ENCODE data around the gene CNOT4. TPM values are rescaled to one million over a fixed set of nuclear protein-coding genes. Genes with fewer than 3 reads are reported as not detected.

The CNOT4 gene
- total RNA-seq, 3 donors from 2014 or later = 21.6 to 31.6 (median 22.2) TPM

DNA sequence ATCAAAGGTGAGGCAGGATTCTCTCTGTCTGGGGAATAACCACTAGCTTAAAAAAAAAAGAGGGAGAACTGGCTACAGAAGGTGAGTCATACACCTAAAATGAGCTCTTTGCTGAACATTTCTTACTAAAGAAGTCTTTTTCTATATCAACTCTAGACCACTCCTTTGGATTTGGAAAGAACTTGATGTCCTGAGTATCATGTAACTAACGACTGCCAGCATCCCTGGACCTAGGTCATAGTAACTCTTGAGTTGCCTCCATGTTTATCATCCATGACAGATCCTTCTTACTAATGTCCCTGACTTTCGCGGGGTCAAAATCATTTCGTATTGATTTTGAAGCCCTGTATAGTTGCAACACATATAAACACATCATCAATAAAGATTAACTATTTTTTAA, 89.1 kb downstream of the CNOT4 start:
- H3K27ac ChIP-seq = no peak overlapping the region
- no peak for TF ChIP-seq POLR2A (IDR thresholded peaks at IDR 0.05)
- TF ChIP-seq POLR2AphosphoS5 (IDR thresholded peaks at IDR 0.05) = no peak
- TF ChIP-seq, protein P1, sequence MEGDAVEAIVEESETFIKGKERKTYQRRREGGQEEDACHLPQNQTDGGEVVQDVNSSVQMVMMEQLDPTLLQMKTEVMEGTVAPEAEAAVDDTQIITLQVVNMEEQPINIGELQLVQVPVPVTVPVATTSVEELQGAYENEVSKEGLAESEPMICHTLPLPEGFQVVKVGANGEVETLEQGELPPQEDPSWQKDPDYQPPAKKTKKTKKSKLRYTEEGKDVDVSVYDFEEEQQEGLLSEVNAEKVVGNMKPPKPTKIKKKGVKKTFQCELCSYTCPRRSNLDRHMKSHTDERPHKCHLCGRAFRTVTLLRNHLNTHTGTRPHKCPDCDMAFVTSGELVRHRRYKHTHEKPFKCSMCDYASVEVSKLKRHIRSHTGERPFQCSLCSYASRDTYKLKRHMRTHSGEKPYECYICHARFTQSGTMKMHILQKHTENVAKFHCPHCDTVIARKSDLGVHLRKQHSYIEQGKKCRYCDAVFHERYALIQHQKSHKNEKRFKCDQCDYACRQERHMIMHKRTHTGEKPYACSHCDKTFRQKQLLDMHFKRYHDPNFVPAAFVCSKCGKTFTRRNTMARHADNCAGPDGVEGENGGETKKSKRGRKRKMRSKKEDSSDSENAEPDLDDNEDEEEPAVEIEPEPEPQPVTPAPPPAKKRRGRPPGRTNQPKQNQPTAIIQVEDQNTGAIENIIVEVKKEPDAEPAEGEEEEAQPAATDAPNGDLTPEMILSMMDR (IDR thresholded peaks at IDR 0.05) = no peak
- H3K27me3 ChIP-seq = no peaks in the 10 kb centered on the region
- no peak overlapping the region for H3K4me3 ChIP-seq
- no peak for DNase-seq (ENCODE audit: low spot score in 2 of 2)
- H3K4me1 ChIP-seq = no peaks in the 10 kb centered on the region
- H3K9me3 ChIP-seq = no peaks in the 10 kb centered on the region
- intact Hi-C loops (cut with DNase I; ENCODE audit: low total_unique reads) = no loop called here
- H3K36me3 ChIP-seq = no peaks in the 10 kb centered on the region

DNA sequence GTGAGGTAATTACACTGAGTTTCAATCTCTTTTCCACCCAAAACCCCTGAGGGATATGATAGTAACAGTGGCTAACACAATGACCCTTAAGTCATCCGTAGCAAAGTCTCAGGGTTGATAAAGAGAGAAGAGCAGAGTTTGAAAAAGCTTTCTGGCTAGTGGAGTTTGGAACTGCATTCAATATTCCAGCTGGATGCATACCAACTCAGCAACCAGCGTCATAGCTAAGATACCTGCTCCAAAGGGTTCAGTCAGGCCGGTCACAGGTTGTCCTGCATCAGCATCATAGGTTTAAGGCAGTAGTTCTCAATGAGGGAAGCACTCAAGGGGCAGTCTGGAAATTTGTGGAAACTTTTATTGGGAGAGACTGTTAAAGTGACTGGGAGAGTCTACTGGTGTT, 93.5 kb downstream of the CNOT4 start:
- H3K9me3 ChIP-seq = no peaks in the 10 kb centered on the region
- no peaks in the 10 kb centered on the region for H3K36me3 ChIP-seq
- no peaks in the 10 kb centered on the region for H3K4me1 ChIP-seq
- H3K27me3 ChIP-seq = no peaks in the 10 kb centered on the region
- no peak overlapping the region for H3K4me3 ChIP-seq
- H3K27ac ChIP-seq = no peak overlapping the region
- TF ChIP-seq, protein P1 (IDR thresholded peaks at IDR 0.05) = no peak
- no peak for TF ChIP-seq POLR2AphosphoS5 (IDR thresholded peaks at IDR 0.05)
- no peak for TF ChIP-seq POLR2A (IDR thresholded peaks at IDR 0.05)
- intact Hi-C loops (cut with DNase I; ENCODE audit: low total_unique reads) = no loop called here
- no peak for DNase-seq (ENCODE audit: low spot score in 2 of 2)

DNA sequence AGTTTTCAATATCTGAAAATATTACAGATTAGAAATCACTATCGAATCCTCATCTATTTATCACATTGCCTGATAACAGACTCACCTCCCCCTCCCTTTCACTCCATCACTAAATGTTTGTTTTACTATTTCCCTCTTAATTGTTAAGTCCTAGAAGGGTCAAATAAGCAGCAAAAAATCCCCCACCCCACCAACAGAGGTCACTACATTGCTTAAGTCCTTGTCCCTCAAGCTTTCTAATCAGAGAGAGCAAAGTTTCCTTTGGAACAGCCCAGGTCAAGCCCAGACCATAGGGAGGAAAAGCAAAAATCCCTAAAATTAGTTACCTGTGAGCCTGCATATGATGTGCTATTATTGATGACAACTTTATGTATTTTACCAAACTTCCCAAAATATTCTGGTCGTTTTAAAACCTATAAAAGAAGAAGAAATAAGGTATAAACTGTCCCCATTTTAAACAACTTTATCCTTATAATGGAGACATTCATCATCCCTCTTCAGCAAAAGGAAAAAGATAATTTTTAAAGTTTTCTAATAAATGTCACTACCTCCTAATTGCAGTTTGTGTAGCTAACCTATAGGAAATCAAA, 95.0 kb downstream of the CNOT4 start:
- TF ChIP-seq POLR2AphosphoS5 (IDR thresholded peaks at IDR 0.05) (no peak), POLR2A (IDR thresholded peaks at IDR 0.05) (no peak)
- TF ChIP-seq, protein P1 (IDR thresholded peaks at IDR 0.05) = peak in 1 of 3 donors; percentile 18
- Histone ChIP-seq H3K4me1 (no peaks in the 10 kb centered on the region), H3K27me3 (no peaks in the 10 kb centered on the region), H3K4me3 (no peak overlapping the region), H3K36me3 (no peaks in the 10 kb centered on the region), H3K9me3 (no peaks in the 10 kb centered on the region), H3K27ac (no peak overlapping the region)
- intact Hi-C loops (cut with DNase I; ENCODE audit: low total_unique reads) = no loop called here
- DNase-seq (ENCODE audit: low spot score in 2 of 2) = no peak

DNA sequence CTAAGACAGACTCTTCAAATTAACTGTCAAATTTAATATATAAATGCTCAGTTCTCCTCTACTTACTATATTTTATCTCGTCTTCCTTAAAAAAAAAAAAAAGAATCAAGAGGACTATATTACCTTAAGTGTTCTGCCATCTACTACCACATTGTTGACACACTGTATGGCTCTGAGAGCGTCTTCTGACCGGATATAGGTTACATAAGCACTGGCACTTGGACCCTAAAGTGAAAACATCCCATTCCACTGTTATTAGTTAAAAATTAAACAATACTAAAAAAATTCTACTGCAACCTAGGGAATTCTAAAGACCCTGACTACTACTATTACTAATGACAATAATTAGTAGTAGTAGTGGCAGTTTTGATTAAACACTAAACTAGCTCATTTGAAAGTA, 95.7 kb downstream of the CNOT4 start:
- Histone ChIP-seq H3K4me3 (no peak overlapping the region), H3K27me3 (no peaks in the 10 kb centered on the region), H3K9me3 (no peaks in the 10 kb centered on the region), H3K36me3 (no peaks in the 10 kb centered on the region), H3K27ac (no peak overlapping the region), H3K4me1 (no peaks in the 10 kb centered on the region)
- intact Hi-C loops (cut with DNase I; ENCODE audit: low total_unique reads) = no loop called here
- no peak for DNase-seq (ENCODE audit: low spot score in 2 of 2)
- TF ChIP-seq POLR2AphosphoS5 (IDR thresholded peaks at IDR 0.05) (no peak), POLR2A (IDR thresholded peaks at IDR 0.05) (no peak)
- TF ChIP-seq, protein P1 (IDR thresholded peaks at IDR 0.05) = no peak

DNA sequence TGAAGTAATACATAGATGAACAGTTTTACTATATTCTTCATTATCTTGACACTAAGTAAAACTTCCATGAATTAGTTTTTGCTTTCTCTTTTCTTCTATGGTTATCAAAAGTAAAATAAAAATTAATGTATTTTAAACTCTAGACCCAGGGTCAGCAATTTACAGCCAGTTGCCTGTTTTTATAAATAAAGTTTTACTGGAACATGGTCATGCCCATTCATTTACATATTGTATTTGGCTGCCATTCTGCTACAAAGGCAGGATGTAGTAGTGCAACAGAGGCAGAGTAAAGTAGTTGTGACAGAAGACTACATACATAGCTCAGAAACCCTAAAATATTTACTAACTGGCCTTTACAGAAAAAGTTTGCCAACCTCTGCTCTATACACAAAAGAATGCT, 98.8 kb downstream of the CNOT4 start:
- Histone ChIP-seq H3K4me1 (no peaks in the 10 kb centered on the region), H3K27me3 (no peaks in the 10 kb centered on the region), H3K27ac (no peak overlapping the region), H3K36me3 (no peaks in the 10 kb centered on the region), H3K4me3 (no peak overlapping the region), H3K9me3 (no peaks in the 10 kb centered on the region)
- intact Hi-C loops (cut with DNase I; ENCODE audit: low total_unique reads) = no loop called here
- TF ChIP-seq POLR2AphosphoS5 (IDR thresholded peaks at IDR 0.05) (no peak), POLR2A (IDR thresholded peaks at IDR 0.05) (no peak)
- TF ChIP-seq, protein P1 (IDR thresholded peaks at IDR 0.05) = no peak
- no peak for DNase-seq (ENCODE audit: low spot score in 2 of 2)

All from breast epithelium (tissue), 4 donors.